NCI-H1105 treated with DMSO at 0.1 percent for 48 hours (cell line): ENCODE results near the gene RAB31.
"Not testable (repeated sequence)": the region's sequence is repeated elsewhere in the genome, so short reads cannot be mapped to it uniquely, and the experiment has no call there.

Experiments used
- DNase-seq: peaks from one replicate; lab custom pipeline; 2025; lab: John Stamatoyannopoulos, UW

The RAB31 gene

DNA sequence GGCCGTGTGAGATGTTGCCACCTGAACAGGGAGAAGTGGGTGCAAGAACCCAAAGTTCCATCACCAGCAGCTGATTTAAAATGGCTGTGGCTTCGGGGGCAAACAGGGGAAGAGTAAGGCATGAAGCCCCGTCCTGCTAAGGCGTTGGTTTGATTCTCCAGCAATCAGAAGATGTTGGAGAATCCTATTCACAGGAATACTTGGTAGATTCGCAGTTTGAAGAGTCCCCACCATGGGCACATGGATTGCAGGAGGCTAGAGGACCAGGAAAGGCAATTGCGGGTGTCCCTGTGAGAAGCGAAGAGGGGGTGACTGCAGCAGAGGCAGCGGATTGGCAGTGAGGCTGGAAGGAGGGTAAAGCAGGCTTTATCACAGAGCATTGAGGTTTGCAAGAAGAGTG is 131.1 kb downstream of the RAB31 start:
- DNase-seq: no peak

DNA sequence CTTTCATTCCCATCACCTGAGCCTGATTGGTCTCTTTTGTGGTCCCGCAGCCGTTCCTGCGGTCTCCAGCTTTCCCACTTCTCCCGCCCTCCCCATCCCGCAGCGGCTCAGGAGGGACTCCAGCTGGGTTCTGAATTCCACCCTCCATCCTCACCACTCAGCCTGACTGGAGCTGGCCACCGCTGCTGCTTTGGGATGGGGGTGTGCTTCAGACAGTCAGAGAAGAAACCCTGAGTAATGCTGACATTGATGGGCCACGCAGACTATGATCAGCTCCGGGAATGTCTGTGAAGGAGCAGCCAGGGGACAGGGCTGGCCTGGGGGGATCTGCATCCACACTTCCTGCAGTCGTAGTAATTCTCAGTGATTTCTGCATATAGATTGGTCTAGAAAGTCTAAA is 131.8 kb downstream of the RAB31 start:
- no peak for DNase-seq

DNA sequence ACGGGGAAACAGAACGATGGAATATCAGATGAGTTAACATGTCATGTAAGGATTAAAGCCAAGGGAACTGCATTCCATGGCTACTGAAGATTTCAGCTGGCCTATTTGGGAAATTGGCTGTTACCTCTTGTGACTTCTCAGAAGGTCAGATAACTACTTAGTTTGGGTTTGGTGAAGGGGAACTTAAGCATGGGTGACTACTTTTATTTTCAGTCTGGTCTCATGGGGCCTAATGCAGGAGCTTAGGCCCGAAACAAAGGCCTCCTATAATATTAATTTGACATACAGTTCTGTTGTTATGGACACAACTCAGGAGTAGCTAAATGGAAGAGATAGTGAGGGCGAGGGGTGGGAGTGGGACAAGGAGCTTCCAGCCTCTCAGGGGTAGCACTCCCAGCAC is 133.7 kb downstream of the RAB31 start:
- DNase-seq: no peak

DNA sequence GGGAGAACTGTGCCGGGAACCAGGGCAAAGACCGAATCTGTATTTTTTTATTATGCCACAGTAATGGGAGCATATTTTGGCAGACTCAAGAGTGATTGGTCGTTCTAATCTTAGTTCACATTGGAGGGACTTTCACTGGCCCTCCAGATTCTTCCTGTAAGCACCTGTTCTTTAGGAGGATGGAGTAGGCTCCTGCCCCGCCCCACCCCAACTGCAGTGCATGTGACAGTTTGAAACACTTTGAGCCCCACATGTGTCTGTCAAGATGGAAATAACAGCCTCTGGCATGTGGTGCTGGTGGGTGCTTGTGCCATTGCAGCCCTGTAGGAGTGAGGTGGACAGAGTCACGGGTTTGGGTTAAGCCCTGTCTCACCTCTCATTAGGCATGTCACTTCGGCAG is 134.3 kb downstream of the RAB31 start:
- DNase-seq: no peak

DNA sequence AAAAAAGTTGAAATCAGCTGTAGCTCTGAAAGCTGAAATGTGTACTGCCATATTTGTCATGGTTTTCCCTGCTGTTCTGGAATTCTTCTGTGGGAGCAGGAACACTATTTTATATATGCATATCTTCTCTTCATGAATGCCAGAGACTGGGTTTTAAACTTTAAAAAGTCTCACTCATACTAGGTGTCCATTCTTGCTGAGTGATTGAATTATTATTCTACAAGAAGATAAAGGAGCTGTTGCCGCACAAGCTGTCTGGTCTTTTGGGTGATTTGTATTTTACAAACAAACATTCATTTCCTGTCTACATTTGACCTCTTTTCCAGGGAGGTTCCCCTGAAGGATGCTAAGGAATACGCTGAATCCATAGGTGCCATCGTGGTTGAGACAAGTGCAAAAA is 137.2 kb downstream of the RAB31 start:
- no peak for DNase-seq

DNA sequence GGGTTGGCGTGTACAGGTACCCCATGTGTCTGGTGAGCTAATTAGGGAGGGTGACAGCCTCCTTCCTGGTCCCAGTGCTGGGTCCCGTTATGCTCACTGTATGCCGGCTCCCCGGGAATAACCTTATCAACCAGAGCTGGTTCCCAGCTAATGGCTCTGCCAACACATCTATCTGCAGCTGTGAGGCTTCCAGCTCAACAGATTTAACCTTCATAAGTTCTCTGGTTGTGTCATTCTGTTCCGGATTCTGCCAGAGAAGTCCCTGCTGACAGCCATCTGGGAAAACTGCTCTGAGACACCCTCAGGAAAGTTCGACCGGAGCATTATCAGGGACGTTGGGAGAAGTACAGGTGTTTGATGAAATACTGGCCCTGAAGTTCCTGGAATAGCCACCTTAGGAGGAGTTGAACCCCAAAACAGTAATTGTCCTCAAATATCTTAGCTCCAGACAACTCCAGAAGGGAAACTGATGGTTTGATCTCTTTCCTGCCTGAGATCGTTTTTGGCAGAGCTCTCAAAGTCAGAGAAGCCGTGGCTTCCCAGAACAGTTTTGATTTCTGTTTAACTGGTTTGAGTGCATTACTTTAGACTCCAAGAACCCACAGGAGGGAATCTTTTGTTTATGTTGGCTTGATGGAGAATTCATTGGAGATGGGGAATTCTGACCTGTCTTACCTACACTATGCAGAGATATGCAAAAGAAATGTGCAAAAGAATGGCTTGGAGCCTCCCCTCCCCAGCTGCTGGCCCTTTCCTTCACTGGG is 138.2 kb downstream of the RAB31 start:
- DNase-seq: no peak

DNA sequence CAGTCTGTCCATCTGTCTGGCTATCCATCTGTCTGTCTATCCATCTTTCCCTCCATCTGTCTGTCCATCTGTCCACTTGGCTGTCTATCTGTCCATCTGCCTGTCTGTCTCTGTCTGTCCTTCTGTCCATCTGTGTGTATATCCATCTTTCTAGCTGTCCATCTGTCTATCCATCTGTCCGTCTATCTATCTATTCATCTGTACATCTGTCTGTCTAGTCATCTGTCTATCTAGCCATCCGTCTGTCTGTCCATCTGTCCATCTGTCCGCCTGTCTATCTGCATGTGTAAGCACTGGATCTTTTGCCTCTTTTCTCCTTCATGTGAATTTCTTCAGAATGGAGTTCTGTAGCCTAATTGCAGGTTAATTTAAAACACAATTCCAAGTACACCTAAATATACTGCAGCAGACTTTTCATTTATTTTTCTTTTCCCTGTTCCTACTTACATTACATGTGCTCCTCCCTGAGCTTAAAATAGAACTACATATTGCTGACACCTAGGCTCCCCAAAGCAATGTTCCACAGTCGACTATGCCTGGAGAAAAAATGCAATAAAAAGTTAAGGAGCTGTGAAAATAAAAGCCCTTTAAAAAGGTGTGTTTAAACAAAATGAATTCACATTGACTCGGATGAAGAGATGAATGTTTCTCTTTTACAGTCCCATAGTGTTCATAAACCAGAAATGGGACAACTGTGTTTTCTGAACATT is 140.2 kb downstream of the RAB31 start:
- no peak for DNase-seq

DNA sequence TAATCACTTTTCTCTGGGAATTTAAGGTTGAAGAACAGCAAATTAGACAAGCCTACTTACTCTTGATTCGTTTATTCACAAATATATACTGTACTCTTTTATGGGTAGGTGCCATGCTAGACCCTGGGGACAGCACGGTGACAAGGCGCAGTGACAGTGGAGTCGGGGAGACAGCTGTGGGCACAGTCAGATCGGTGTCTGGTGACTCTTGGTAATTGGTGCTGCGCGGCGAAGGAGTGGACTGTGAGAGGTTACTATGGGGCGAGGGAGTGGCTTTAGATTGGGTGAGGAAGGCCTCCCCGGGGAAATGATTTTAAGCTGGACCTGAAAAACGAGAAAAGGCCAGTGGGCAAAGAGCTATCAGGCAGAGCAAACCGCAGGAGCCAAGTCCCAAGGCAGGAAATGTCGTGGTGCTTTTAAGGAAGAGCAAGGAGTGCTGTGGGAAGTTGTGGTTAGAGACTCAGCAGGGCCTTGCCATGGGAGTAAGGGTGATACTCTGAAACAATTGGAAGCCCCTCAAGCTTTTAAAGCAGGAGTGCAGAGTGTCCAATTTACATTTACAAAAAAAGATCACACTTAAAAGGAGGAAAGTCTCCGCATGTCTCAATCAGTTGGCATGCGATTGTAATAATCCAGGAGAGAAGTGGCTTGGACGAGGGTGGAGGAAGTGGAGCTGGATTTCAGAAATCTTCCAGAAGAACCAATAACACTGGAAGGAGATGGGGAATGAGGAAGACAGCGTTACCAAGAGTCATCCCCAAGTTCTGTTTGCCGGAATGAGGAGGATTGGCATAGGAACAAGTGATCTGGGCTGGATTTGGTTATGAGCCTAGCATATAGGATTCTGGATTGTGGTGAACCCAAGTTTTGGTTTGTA is 141.5 kb downstream of the RAB31 start:
- no peak for DNase-seq

DNA sequence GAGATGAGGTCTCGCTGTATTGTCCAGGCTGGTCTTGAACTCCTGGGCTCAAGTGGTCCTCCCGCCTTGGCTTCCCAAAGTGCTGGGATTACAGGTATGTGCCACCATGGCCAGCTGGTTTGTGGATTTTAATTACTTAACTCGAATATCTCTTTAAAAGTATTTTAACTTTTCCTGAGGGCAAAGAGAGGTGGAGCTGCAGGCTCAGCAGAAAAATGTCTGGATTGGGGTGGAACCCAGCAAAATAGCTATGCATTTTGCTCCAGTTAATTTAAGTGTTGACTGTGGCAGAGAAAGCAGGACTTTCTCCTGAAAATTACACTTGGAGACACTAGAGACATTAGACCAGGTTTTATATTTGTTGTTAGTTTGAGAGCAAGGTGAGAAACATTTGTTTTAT is 142.2 kb downstream of the RAB31 start:
- DNase-seq: no peak

DNA sequence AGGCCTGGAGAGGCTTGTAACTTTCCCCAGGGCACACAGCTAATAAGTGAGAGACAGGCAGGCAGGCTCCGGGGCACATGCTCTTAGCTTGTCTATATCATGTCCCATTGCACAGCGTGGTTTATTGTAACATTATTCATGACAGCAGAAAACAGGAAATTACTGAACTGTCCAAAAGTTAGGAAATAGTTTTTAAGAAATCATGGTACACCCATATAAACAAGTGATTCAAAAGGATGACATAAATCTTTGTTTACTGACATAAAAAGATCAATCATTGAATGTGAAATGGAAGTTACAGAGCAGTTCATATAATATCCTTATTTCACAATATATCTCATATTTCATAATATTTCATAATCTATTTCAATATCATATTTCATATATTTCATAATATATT is 143.4 kb downstream of the RAB31 start:
- no peak for DNase-seq

DNA sequence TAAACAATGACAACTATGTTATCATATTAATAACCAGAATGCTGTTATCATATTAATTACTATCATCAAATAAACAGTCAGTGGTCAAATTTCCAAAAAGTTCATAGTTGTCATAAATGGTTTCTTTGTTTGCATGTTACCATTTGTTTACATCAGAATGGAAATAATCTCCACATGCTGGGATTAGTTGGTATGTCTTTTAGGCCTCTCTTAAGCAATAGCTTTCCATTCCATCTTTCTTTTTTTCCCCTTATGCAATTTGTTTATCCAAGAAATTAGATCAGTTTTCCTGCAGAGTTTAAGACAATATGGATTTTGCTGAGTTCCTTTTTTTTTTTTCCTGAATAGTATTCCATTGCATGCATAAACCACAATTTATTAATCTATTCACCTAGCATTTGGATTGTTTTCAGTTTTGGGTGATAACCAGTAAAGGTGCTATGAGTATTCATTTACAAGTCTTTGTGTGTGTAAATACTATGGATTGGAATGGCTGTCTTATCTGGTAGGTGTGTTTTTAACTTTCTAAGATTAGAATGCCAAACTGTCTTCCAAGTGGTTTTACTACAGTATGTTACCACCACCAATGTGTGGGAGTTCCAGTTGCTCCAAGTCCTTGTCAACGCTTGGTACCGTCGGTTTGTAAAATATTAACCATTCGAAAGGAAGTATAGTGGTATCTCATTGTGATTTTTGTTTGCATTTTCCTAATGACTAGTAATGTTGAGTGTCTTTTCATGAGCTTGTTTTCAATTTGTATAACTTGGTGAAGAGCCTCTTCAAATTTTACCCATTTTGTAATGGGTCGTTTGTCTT is 144.4 kb downstream of the RAB31 start:
- DNase-seq: no peak

DNA sequence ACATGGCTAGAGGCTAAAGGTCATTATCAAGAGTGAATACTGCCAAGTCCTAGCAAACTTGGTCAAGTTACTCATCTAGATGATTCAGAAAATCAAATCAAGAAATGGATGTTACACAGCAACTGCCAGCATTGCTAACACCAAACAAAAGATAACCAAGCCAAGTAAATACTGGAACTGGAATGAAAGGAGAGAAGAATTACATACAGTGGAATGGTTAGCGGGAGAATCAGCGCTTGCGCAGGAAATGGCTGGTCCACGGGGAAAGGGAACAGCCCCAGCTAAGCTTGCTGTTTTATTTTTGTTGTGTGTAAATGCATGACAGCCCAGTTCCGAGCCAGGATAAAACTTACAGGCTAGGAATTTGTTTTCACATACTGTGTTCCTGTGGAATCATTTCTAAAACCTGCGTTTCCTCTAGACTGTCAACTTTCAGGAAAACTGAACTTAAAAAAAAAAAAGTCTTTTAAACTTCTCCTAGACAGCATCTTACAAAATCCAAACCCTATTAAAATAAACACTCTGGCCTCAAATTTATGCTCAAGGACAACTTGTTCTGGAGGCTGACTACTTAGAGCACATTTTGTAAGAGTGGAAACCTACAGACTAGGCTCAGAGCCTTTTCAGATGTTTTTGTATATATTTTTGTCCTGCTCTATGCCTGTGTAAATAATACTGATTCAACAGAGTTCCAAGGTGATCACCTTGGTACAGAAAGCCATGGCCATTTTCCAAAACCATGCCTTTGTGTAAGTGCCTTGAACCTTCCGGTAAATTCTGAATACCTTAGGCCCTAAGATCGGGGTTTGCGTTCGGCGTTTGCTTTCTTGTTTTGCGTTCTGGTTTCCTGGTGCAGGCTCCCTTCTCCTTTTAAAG is 146.9 kb downstream of the RAB31 start:
- DNase-seq: no peak

DNA sequence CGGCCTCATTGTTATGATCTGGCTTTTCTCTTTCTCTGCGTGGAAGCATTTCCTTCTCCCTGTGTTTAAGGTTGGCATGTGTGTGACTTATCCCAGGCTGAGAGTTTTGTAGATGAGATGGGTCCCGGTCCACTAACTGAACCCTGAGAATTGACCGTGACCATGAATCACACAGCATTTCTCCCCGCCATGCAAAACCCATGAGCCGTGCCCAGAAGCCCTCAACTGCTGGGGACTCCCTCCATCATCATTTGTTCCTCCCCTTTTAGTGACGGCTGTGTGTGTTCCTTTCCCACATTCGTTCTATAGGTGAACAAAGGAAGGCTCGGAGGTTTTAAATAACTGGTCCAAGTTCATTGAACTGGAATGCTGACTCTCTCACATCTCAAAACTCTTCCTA is 147.6 kb downstream of the RAB31 start:
- no peak for DNase-seq

DNA sequence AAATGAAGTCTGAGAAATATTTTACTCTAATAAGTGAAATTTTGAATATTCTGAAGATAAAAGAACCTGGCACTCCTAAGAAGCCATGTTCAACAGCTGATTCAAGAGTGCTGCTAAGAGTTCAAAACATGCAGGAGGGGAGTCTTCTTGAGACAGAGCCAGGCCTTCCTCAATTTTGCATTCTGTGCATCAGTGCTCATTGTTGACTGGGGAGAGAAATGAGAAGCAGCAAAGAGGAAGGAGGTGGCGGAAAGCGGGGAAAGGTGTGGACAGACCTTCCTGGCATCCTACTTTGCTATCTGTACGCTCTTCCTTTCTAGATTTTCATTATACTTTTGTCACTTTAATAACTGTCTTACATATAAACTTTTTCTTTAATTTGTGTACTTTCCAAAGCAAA is 148.0 kb downstream of the RAB31 start:
- DNase-seq: no peak

DNA sequence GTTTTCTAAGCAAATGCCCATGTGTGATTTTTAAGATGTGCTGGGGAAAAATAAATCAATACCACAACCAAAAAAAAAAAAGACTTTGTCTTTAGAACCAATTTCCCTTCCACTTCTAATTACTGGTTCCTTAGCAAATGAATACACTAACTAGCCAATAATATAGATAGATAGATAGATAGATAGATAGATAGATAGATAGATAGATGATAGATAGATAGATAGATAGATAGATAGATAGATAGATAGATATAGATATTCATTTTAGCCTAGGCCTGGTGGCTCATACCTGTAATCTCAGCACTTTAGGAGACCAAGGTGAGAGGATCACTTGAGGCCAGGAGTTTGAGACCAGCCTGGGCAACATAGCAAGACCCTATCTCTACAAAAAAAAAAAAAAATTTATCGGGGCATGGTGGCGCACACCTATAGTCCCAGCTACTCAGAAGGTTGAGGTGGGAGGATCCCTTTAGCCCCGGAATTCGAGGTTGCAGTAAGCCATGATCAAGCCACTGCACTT is 149.4 kb downstream of the RAB31 start:
- not testable (repeated sequence) for DNase-seq

DNA sequence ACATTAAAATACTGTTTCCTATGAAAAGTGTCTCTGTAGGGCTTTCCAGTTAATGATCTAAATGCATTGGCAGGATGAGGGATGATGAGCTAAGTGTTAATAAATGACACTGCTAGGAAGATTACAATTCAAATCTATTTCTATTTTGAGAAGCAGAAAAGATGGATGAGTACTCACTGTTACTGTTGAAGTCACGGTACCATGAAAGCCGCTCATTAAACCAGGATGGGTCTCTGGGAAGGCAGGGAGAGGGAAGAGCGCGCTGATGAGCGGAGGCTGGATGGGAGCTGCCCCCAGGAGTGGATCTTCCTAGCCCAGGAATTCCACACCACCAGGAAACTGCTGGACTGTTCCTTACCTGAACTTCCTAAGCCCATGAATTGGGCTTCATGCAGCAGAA is 150.5 kb downstream of the RAB31 start:
- no peak for DNase-seq

DNA sequence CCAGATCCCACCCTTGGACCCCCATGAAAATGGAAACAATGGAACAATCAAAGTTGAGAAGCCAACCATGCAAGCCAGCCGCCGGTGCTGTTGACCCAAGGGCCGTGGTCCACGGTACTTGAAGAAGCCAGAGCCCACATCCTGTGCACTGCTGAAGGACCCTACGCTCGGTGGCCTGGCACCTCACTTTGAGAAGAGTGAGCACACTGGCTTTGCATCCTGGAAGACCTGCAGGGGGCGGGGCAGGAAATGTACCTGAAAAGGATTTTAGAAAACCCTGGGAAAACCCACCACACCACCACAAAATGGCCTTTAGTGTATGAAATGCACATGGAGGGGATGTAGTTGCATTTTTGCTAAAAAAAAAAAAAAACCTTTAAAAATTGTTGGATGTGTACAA is 151.1 kb downstream of the RAB31 start:
- no peak for DNase-seq

DNA sequence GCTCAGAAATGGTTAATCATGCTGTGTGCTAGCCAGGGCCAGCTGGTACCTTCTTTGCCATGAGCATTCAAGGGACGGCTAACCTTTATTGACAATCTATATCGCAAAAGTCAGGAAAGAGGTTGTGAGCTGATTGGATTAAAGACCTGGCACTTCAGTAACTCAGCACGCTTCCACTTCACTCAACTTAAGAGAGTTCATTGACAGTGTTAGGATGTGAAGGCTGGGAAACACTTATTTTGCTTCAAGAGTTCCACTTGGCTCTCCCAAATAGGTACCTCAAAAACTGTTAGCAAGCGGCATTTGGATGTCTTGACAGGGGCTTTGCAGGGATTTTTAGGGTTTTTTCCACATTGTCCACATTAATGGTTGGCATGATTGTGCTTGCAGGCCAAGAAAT is 152.6 kb downstream of the RAB31 start:
- no peak for DNase-seq

DNA sequence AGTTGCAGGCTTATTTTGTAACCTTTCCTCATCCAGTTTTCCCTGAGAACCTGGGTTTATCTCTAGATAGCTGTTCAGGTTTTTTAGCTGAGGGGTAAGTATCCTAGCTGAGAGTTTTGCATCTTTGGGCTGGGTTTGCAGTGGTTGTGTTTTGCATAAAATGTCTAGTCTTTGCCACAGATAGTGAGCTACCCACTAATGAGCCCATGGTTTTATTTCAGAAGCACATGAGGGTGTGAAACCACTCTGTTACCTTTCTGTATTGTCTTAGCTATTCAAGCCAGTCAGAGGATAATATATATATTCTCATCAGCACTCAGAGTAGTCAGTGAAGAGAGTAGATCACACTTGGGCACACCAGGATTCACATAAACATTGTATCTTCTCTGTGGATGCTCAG is 153.1 kb downstream of the RAB31 start:
- DNase-seq: no peak

DNA sequence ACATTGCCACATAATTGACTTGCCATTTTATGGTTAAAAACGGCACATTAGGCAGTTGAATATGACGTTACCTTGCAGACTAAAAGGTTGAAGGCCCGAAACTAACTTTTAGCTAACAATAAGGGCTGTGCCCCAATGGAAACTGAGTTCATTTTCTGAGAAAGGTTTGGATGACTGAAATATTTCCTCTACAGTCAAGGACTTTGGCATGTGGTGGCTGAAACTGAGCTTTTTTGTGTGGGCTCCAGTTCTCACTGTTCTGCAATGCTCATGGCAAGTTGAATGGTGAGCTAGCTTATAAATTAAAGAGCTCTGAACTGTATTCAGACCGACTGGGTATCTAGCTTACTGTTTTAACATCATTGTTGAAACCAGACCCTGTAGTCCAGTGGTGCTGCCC is 153.8 kb downstream of the RAB31 start:
- DNase-seq: no peak

DNA sequence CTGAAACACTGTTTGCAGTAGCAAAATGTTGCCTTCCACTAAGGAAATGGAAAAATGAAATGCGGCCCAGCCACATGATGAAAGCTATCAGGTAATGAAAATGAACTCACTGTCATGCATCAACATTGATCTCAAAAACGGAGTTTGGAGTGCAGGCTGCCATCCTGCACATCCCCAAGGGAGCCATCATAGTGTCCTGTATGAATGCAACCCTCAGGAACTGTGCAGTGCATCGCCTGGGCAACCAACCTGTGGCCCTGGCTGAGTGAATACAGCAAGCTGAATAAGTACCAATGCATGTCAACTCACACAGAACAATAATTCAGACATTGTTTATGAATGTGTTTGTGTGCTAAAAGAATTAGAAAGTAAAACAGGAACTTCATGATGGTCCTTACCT is 154.6 kb downstream of the RAB31 start:
- no peak for DNase-seq
